Measurements from ENCODE around the gene KLF18. TPM values are rescaled to one million over a fixed set of nuclear protein-coding genes. Genes with fewer than 3 reads are reported as not detected.

Gene KLF18
- total and polyA plus RNA-seq, 5 donors from 2014 or later, result not detected

DNA sequence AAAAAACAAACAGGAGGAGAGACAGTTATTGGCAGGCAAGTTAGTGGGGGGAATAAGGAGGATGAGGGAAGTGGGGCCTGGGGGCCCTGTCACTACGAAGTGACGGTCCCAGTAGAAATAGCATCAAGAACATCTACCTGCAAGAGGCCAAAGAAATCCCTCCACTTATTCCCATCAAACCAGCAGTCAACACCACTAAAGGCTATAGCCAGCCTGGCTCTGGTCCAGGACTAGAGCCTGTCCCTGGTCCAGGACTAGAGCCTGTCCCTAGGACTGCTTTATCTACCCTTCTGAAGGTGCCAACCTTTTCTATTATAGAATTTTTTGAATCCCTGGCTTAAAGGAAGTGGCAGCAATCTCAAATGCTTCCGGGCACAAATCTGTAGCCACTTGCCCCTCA, 3.2 kb downstream of the KLF18 start:
- no peak overlapping the region for H3K27ac ChIP-seq (ENCODE audit: insufficient read depth, low read length, poor library complexity, severe bottlenecking)
- no peaks in the 10 kb centered on the region for H3K9me3 ChIP-seq (ENCODE audit: control insufficient read depth in 2 of 2, low read length in 2 of 2)
- Mint-ChIP-seq H3K9me3 (peaks cover 0 to 6% (median 1%) of the 10 kb centered on the region in 7 donors), H3K27ac (no peak overlapping the region), H3K27me3 (peaks cover 19% of the 10 kb centered on the region), H3K4me3 (no peak overlapping the region), H3K36me3 (no peaks in the 10 kb centered on the region), H3K4me1 (no peaks in the 10 kb centered on the region)
- H3K27me3 ChIP-seq (ENCODE audit: control insufficient read depth, insufficient read depth, low read length), result peaks cover 6% of the 10 kb centered on the region
- ATAC-seq (ENCODE audit: low read depth in 2 of 2) (no peak), DNase-seq (no peak)
- H3K4me1 ChIP-seq (ENCODE audit: control insufficient read depth, insufficient read depth, low read length, poor library complexity, severe bottlenecking), result no peaks in the 10 kb centered on the region
- no peaks in the 10 kb centered on the region for H3K36me3 ChIP-seq (ENCODE audit: control insufficient read depth, insufficient read depth, low read length)
- no peak overlapping the region for H3K4me3 ChIP-seq (ENCODE audit: low read depth, low read length)

DNA sequence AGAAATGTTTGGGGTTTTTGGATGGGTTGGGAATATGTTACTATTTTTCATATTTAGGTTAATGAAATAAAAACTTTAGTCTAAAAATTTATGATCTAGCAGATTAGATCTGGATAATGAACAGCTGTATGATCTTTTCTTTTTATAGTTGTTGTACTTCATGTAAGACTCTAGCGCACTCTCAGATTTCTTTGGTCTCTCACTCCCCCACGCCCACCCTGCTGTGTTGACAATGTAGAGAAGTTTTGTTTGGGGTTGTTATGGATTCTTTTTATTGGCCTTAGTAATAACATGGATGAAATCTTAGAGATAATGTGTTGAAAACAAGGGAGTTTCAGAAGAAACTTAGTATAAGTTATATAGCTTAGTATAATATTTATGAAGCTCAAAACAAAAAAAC, 5.5 kb downstream of the KLF18 start:
- Mint-ChIP-seq H3K4me1 (no peaks in the 10 kb centered on the region), H3K9me3 (peaks cover 0 to 3% (median 0%) of the 10 kb centered on the region in 7 donors), H3K27me3 (peaks cover 19% of the 10 kb centered on the region), H3K4me3 (no peak overlapping the region), H3K27ac (no peak overlapping the region), H3K36me3 (no peaks in the 10 kb centered on the region)
- no peaks in the 10 kb centered on the region for H3K4me1 ChIP-seq (ENCODE audit: control insufficient read depth, insufficient read depth, low read length, poor library complexity, severe bottlenecking)
- peaks cover 6% of the 10 kb centered on the region for H3K27me3 ChIP-seq (ENCODE audit: control insufficient read depth, insufficient read depth, low read length)
- no peaks in the 10 kb centered on the region for H3K9me3 ChIP-seq (ENCODE audit: control insufficient read depth in 2 of 2, low read length in 2 of 2)
- H3K4me3 ChIP-seq (ENCODE audit: low read depth, low read length), result no peak overlapping the region
- no peak overlapping the region for H3K27ac ChIP-seq (ENCODE audit: insufficient read depth, low read length, poor library complexity, severe bottlenecking)
- DNase-seq (no peak), ATAC-seq (ENCODE audit: low read depth in 2 of 2) (no peak)
- no peaks in the 10 kb centered on the region for H3K36me3 ChIP-seq (ENCODE audit: control insufficient read depth, insufficient read depth, low read length)

DNA sequence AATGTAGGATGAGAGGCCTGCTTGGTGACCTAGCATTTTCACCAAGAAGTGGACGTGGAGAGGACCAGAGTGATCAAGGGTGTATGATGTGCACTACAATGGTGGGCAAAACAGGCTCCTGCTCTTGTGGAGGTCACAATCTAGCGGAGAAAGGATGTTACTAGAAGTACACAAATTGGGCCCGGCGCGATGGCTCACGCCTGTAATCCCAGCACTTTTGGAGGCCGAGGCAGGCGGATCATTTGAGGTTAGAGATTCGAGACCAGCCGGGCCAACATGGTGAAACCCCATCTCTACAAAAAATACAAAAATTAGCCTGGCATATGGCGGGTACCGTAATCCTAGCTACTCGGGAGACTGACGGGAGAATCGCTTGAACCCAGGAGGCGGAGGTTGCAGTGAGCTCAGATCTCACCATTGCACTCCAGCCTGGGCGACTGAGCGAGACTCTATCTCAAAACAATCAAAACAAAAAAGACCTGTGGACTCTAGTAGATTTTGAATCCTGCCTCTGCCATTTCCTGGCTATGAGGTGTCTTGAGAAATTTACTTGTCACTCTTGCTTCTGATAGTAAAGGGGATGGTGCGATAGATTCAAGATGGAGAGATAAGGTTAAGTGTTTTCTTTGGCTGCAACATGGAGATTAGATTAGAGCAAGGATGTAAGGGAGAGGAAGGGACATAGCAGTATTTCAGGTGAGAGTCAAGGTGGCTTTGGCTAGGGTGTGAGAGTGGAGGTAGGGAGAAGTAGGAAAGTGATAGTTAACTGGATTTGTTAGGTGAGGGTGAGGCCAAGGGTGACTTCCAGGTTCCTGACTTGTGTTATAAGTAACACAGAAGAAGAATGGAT, 7.1 kb downstream of the KLF18 start:
- Histone ChIP-seq H3K27ac (ENCODE audit: insufficient read depth, low read length, poor library complexity, severe bottlenecking) (no peak overlapping the region), H3K36me3 (ENCODE audit: control insufficient read depth, insufficient read depth, low read length) (no peaks in the 10 kb centered on the region), H3K27me3 (ENCODE audit: control insufficient read depth, insufficient read depth, low read length) (peaks cover 6% of the 10 kb centered on the region), H3K9me3 (ENCODE audit: control insufficient read depth in 2 of 2, low read length in 2 of 2) (no peaks in the 10 kb centered on the region), H3K4me1 (ENCODE audit: control insufficient read depth, insufficient read depth, low read length, poor library complexity, severe bottlenecking) (no peaks in the 10 kb centered on the region), H3K4me3 (ENCODE audit: low read depth, low read length) (no peak overlapping the region)
- Mint-ChIP-seq H3K36me3 (no peaks in the 10 kb centered on the region), H3K4me1 (no peaks in the 10 kb centered on the region), H3K27me3 (peaks cover 19% of the 10 kb centered on the region), H3K9me3 (peaks cover 0 to 1% (median 0%) of the 10 kb centered on the region in 7 donors), H3K4me3 (no peak overlapping the region), H3K27ac (no peak overlapping the region)
- ATAC-seq (ENCODE audit: low read depth in 2 of 2) (no peak), DNase-seq (no peak)

DNA sequence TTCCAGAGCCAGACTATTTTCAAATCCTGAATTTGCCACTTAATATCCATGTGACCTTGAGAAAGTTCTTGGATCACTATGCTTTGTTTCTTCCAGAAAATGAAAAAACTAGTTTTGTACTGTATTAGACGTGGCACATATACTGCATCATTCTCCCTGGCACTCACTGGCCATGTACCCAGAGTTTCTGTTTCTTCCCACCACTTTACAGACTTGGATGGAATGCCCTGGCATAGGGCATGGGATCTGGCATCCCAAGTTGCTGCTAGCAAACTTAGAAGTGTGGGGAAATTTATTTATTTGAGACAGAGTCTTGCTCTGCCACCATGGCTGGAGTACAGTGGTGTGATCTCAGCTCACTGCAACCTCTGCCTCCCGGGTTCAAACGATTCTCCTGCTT, 10.0 kb downstream of the KLF18 start:
- peaks cover 0 to 1% (median 0%) of the 10 kb centered on the region in 7 donors for H3K9me3 Mint-ChIP-seq
- H3K4me1 ChIP-seq (ENCODE audit: control insufficient read depth, insufficient read depth, low read length, poor library complexity, severe bottlenecking), result no peaks in the 10 kb centered on the region
- H3K4me3 ChIP-seq (ENCODE audit: low read depth, low read length), result no peak overlapping the region
- H3K27me3 Mint-ChIP-seq, result peaks cover 30% of the 10 kb centered on the region
- DNase-seq (no peak), ATAC-seq (ENCODE audit: low read depth in 2 of 2) (no peak)
- H3K36me3 Mint-ChIP-seq, result no peaks in the 10 kb centered on the region
- no peak overlapping the region for H3K27ac ChIP-seq (ENCODE audit: insufficient read depth, low read length, poor library complexity, severe bottlenecking)
- no peak overlapping the region for H3K4me3 Mint-ChIP-seq
- no peaks in the 10 kb centered on the region for H3K9me3 ChIP-seq (ENCODE audit: control insufficient read depth in 2 of 2, low read length in 2 of 2)
- H3K27ac Mint-ChIP-seq, result no peak overlapping the region
- peaks cover 4% of the 10 kb centered on the region for H3K27me3 ChIP-seq (ENCODE audit: control insufficient read depth, insufficient read depth, low read length)
- no peaks in the 10 kb centered on the region for H3K4me1 Mint-ChIP-seq
- no peaks in the 10 kb centered on the region for H3K36me3 ChIP-seq (ENCODE audit: control insufficient read depth, insufficient read depth, low read length)

GRCh38 chr1:44129616-44130500, 11.6 kb downstream of the KLF18 start:
- Histone ChIP-seq H3K27ac (ENCODE audit: insufficient read depth, low read length, poor library complexity, severe bottlenecking) (no peak overlapping the region), H3K4me1 (ENCODE audit: control insufficient read depth, insufficient read depth, low read length, poor library complexity, severe bottlenecking) (no peaks in the 10 kb centered on the region), H3K27me3 (ENCODE audit: control insufficient read depth, insufficient read depth, low read length) (peaks cover 2% of the 10 kb centered on the region), H3K36me3 (ENCODE audit: control insufficient read depth, insufficient read depth, low read length) (no peaks in the 10 kb centered on the region), H3K4me3 (ENCODE audit: low read depth, low read length) (no peak overlapping the region), H3K9me3 (ENCODE audit: control insufficient read depth in 2 of 2, low read length in 2 of 2) (no peaks in the 10 kb centered on the region)
- no peak for ATAC-seq (ENCODE audit: low read depth in 2 of 2)
- peaks cover 22% of the 10 kb centered on the region for H3K27me3 Mint-ChIP-seq
- no peak overlapping the region for H3K27ac Mint-ChIP-seq
- no peak for DNase-seq
- H3K4me3 Mint-ChIP-seq, result no peak overlapping the region
- no peaks in the 10 kb centered on the region for H3K4me1 Mint-ChIP-seq
- H3K9me3 Mint-ChIP-seq, result peaks cover 0 to 1% (median 0%) of the 10 kb centered on the region in 7 donors
- H3K36me3 Mint-ChIP-seq, result no peaks in the 10 kb centered on the region

GRCh38 chr1:44120398-44120949, 21.0 kb downstream of the KLF18 start:
- no peaks in the 10 kb centered on the region for H3K4me1 ChIP-seq (ENCODE audit: control insufficient read depth, insufficient read depth, low read length, poor library complexity, severe bottlenecking)
- no peaks in the 10 kb centered on the region for H3K36me3 Mint-ChIP-seq
- no peaks in the 10 kb centered on the region for H3K4me1 Mint-ChIP-seq
- no peaks in the 10 kb centered on the region for H3K9me3 ChIP-seq (ENCODE audit: control insufficient read depth in 2 of 2, low read length in 2 of 2)
- DNase-seq (no peak), ATAC-seq (ENCODE audit: low read depth in 2 of 2) (no peak)
- peaks cover 24% of the 10 kb centered on the region for H3K27me3 Mint-ChIP-seq
- no peak overlapping the region for H3K4me3 ChIP-seq (ENCODE audit: low read depth, low read length)
- H3K36me3 ChIP-seq (ENCODE audit: control insufficient read depth, insufficient read depth, low read length), result no peaks in the 10 kb centered on the region
- H3K9me3 Mint-ChIP-seq, result no peaks in the 10 kb centered on the region
- no peak overlapping the region for H3K4me3 Mint-ChIP-seq
- H3K27ac ChIP-seq (ENCODE audit: insufficient read depth, low read length, poor library complexity, severe bottlenecking), result no peak overlapping the region
- H3K27ac Mint-ChIP-seq, result no peak overlapping the region
- peaks cover 1% of the 10 kb centered on the region for H3K27me3 ChIP-seq (ENCODE audit: control insufficient read depth, insufficient read depth, low read length)

DNA sequence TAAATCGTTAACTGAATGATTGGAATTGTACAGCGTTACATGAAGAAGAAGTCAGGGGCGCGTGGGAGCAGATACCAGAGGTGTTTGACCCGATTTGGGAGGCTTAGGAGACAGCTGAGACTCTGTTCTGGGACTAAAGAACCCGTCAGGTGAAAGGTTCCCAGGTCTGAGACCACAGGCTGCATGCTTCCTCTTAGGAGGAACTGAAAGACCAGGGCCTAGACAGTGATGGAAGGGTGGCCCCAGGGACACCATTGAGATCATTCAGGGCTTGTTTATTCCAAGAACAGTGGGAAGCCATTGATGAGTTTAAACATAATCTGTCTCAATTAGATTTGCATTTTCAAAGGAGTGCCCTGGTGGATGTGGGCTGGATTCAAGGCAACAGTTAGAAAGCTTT, 21.9 kb downstream of the KLF18 start:
- DNase-seq (no peak), ATAC-seq (ENCODE audit: low read depth in 2 of 2) (no peak)
- peaks cover 1% of the 10 kb centered on the region for H3K27me3 ChIP-seq (ENCODE audit: control insufficient read depth, insufficient read depth, low read length)
- H3K27ac ChIP-seq (ENCODE audit: insufficient read depth, low read length, poor library complexity, severe bottlenecking), result no peak overlapping the region
- H3K36me3 ChIP-seq (ENCODE audit: control insufficient read depth, insufficient read depth, low read length), result no peaks in the 10 kb centered on the region
- H3K9me3 ChIP-seq (ENCODE audit: control insufficient read depth in 2 of 2, low read length in 2 of 2), result no peaks in the 10 kb centered on the region
- H3K4me3 ChIP-seq (ENCODE audit: low read depth, low read length), result no peak overlapping the region
- Mint-ChIP-seq H3K9me3 (no peaks in the 10 kb centered on the region), H3K4me3 (no peak overlapping the region), H3K4me1 (no peaks in the 10 kb centered on the region), H3K36me3 (no peaks in the 10 kb centered on the region), H3K27me3 (peaks cover 24% of the 10 kb centered on the region), H3K27ac (no peak overlapping the region)
- H3K4me1 ChIP-seq (ENCODE audit: control insufficient read depth, insufficient read depth, low read length, poor library complexity, severe bottlenecking), result no peaks in the 10 kb centered on the region

All from CD4-positive, CD25-positive, alpha-beta regulatory T cell (primary cell).